Left ventricle myocardium inferior (tissue), 1 donor: ENCODE results near the gene PGBD5. TPM values are rescaled to one million over a fixed set of nuclear protein-coding genes. Genes with fewer than 3 reads are reported as not detected.

Source experiments
- DNase-seq: peaks from one replicate; pipeline ENCODE4 v3.0.0-alpha.2; 2020
- H3K27ac ChIP-seq: fragments of 200-600 bp; replicated peaks from 2 replicates; pipeline ENCODE4 v1.8.0; 2021
- H3K27me3 ChIP-seq: fragments of 200-600 bp; 2 replicates; pipeline ENCODE4 v1.8.0; 2021; ENCODE audit warnings: low read depth
- H3K36me3 ChIP-seq: fragments of 200-600 bp; 2 replicates; pipeline ENCODE4 v1.8.0; 2021
- H3K4me1 ChIP-seq: fragments of 200-600 bp; 2 replicates; pipeline ENCODE4 v1.8.0; 2021
- H3K4me3 ChIP-seq: fragments of 200-600 bp; 2 replicates; pipeline ENCODE4 v1.8.0; 2021; ENCODE audit warnings: mild to moderate bottlenecking, moderate library complexity
- H3K9me3 ChIP-seq: fragments of 200-600 bp; replicated peaks from 2 replicates; pipeline ENCODE4 v1.8.0; 2021
- CTCF ChIP-seq: fragments of 200-600 bp; IDR thresholded peaks from 2 replicates; pipeline ENCODE4 v1.8.0; 2021; ENCODE audit warnings: antibody characterized with exemption, mild to moderate bottlenecking, borderline replicate concordance
- intact Hi-C: fragments of 100-400 bp; cut with micrococcal nuclease; formaldehyde crosslinking; loops from one replicate; pipeline ENCODE4 v1.11.0; 2022
- total RNA-seq: library from RNA; stranded (reverse); fragmentation: NEBNext Ultra II Directional; extraction: Animal tissue kit (Norgen Biotek cat#: 25700); gene quantifications from one replicate; pipeline ENCODE4 v1.2.1, GENCODE V29; 2021
- donor health status: DM: no; HTN: yes; CAD: no; lungs with severe emphysema.

The PGBD5 gene
- total RNA-seq, 1 donor from 2014 or later, result 10.6 TPM

- H3K36me3 ChIP-seq, result no peaks in the 10 kb centered on the region
- no peak overlapping the region for H3K27ac ChIP-seq
- H3K4me1 ChIP-seq, result peaks cover 11% of the 10 kb centered on the region
- no peaks in the 10 kb centered on the region for H3K9me3 ChIP-seq
- peaks cover 27% of the 10 kb centered on the region for H3K27me3 ChIP-seq
- no peak for TF ChIP-seq CTCF
- no peak overlapping the region for H3K4me3 ChIP-seq
- intact Hi-C loops, result loop anchor here (10.0 kb wide), 1 partner anchor 645 kb away; no protein-coding TSS in a partner anchor
- DNase-seq, result no peak
Observed at GRCh38 chr1:230309646-230310177, 116.4 kb downstream of the PGBD5 start.

GRCh38 chr1:230308821-230309220, 117.3 kb downstream of the PGBD5 start:
- Histone ChIP-seq H3K4me3 (no peak overlapping the region), H3K36me3 (no peaks in the 10 kb centered on the region), H3K4me1 (peaks cover 15% of the 10 kb centered on the region), H3K9me3 (no peaks in the 10 kb centered on the region), H3K27me3 (peaks cover 25% of the 10 kb centered on the region), H3K27ac (no peak overlapping the region)
- TF ChIP-seq CTCF, result no peak
- intact Hi-C loops, result no loop called here
- DNase-seq, result no peak

- peaks cover 21% of the 10 kb centered on the region for H3K4me1 ChIP-seq
- H3K36me3 ChIP-seq, result no peaks in the 10 kb centered on the region
- TF ChIP-seq CTCF, result no peak
- peaks cover 22% of the 10 kb centered on the region for H3K27me3 ChIP-seq
- no peaks in the 10 kb centered on the region for H3K9me3 ChIP-seq
- intact Hi-C loops, result no loop called here
- H3K4me3 ChIP-seq, result no peak overlapping the region
- H3K27ac ChIP-seq, result no peak overlapping the region
- peak; percentile 69 for DNase-seq
Observed at GRCh38 chr1:230308039-230308438, 118.1 kb downstream of the PGBD5 start.

GRCh38 chr1:230307213-230307612, 118.9 kb downstream of the PGBD5 start:
- H3K36me3 ChIP-seq, result no peaks in the 10 kb centered on the region
- H3K4me3 ChIP-seq, result no peak overlapping the region
- no peak for TF ChIP-seq CTCF
- no peak for DNase-seq
- intact Hi-C loops, result no loop called here
- H3K9me3 ChIP-seq, result no peaks in the 10 kb centered on the region
- H3K27ac ChIP-seq, result no peak overlapping the region
- peaks cover 21% of the 10 kb centered on the region for H3K4me1 ChIP-seq
- H3K27me3 ChIP-seq, result peaks cover 14% of the 10 kb centered on the region

GRCh38 chr1:230306169-230306568, 120.0 kb downstream of the PGBD5 start:
- H3K36me3 ChIP-seq, result no peaks in the 10 kb centered on the region
- no peak overlapping the region for H3K4me3 ChIP-seq
- H3K27ac ChIP-seq, result no peak overlapping the region
- H3K4me1 ChIP-seq, result peaks cover 21% of the 10 kb centered on the region
- H3K27me3 ChIP-seq, result peaks cover 3% of the 10 kb centered on the region
- no peak for DNase-seq
- no peaks in the 10 kb centered on the region for H3K9me3 ChIP-seq
- intact Hi-C loops, result no loop called here
- no peak for TF ChIP-seq CTCF
